Bone marrow (tissue), 2 donors: ENCODE results near the gene CPSF3.

ENCODE experiments used
- DNase-seq, 2 donors: peaks; one replicate each; lab custom pipeline; 2025; lab: John Stamatoyannopoulos, UW

The CPSF3 gene

GRCh38 chr2:9518163-9518562 lies 94.7 kb downstream of the CPSF3 start:
- DNase-seq, result no peak

GRCh38 chr2:9518780-9519179 lies 95.3 kb downstream of the CPSF3 start:
- DNase-seq, result no peak

DNA sequence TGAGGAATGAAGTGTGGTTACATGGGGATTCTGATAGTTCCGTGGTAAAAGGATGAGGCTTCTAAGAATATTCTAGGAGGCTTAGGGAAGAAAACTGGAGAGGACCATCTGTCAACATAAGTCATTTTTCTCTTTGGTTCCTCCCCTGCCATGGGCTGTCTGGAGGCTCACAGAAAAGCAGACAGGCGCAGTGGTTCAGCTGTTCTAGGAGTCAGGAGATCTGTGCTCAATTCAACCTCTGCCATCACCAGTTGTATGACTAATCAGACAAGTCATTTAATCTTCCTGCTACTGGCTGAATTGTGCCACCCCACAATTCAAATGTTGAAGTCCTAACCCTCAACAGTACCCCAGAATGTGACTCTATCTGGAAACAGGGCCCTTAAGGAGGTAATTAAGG lies 95.8 kb downstream of the CPSF3 start:
- no peak for DNase-seq
